Measurements from ENCODE around the gene LRPAP1.

DNA sequence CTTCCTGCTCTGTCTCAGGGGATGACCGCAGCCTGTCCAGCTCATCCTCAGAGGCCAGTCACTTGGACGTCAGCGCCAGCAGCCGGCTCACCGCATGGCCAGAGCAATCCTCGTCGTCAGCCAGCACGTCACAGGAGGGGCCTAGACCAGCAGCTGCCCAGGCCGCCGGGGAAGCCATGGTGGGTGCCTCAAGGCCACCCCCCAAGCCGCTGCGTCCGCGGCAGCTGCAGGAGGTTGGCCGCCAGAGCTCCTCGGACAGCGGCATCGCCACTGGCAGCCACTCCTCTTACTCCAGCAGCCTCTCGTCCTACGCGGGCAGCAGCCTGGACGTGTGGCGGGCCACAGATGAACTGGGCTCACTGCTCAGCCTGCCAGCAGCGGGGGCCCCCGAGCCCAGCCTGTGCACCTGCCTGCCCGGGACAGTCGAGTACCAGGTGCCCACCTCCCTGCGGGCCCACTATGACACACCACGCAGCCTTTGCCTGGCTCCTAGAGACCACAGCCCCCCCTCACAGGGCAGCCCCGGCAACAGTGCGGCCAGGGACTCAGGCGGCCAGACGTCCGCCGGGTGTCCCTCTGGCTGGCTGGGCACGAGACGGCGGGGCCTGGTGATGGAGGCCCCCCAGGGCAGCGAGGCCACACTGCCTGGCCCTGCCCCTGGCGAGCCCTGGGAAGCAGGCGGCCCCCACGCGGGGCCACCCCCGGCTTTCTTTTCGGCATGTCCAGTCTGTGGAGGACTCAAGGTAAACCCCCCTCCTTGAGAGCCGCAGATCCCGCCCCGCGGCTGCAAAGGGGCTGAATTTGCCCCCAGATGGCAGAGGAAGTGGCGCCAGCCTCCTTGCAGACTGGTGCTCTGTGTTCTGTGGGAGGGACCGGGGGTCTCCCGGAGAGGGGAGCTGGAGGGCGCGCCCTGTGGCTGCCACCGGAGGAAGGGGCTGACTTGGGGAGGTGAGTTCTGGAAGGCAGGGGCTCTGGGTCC is 39.2 kb downstream of the LRPAP1 start:
- TF ChIP-seq, protein P1, sequence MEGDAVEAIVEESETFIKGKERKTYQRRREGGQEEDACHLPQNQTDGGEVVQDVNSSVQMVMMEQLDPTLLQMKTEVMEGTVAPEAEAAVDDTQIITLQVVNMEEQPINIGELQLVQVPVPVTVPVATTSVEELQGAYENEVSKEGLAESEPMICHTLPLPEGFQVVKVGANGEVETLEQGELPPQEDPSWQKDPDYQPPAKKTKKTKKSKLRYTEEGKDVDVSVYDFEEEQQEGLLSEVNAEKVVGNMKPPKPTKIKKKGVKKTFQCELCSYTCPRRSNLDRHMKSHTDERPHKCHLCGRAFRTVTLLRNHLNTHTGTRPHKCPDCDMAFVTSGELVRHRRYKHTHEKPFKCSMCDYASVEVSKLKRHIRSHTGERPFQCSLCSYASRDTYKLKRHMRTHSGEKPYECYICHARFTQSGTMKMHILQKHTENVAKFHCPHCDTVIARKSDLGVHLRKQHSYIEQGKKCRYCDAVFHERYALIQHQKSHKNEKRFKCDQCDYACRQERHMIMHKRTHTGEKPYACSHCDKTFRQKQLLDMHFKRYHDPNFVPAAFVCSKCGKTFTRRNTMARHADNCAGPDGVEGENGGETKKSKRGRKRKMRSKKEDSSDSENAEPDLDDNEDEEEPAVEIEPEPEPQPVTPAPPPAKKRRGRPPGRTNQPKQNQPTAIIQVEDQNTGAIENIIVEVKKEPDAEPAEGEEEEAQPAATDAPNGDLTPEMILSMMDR (IDR thresholded peaks at IDR 0.05) = no peak
- TF ChIP-seq POLR2A (IDR thresholded peaks at IDR 0.05) = no peak
